Esophagus (tissue), 2 donors: Measurements from ENCODE around the gene AFAP1L1. TPM values are rescaled to one million over a fixed set of nuclear protein-coding genes. Genes with fewer than 3 reads are reported as not detected.

Experiments
- H3K27ac ChIP-seq, 2 donors: one replicate each; pipeline ENCODE4 v1.5.1; 2013; ENCODE audit warnings: low read depth in 2 of 2, mild to moderate bottlenecking in 2 of 2, inconsistent platforms in 1 of 2, low read length in 1 of 2, moderate library complexity in 1 of 2
- H3K27me3 ChIP-seq, 2 donors: one replicate each; pipeline ENCODE4 v1.6.1; 2013; ENCODE audit warnings: low read length in 2 of 2, control low read depth in 1 of 2, mild to moderate bottlenecking in 1 of 2; ENCODE audit not compliant: insufficient read depth in 2 of 2, control insufficient read depth in 1 of 2
- H3K36me3 ChIP-seq, 2 donors: one replicate each; pipeline ENCODE4 v1.6.1; 2013; ENCODE audit warnings: low read length in 1 of 2; ENCODE audit not compliant: control insufficient read depth in 2 of 2, insufficient read depth in 2 of 2
- H3K4me1 ChIP-seq, 2 donors: one replicate each; pipeline ENCODE4 v1.6.1; 2013; ENCODE audit warnings: low read length in 1 of 2; ENCODE audit not compliant: control insufficient read depth in 2 of 2, insufficient read depth in 2 of 2
- H3K4me3 ChIP-seq, 2 donors: one replicate each; pipeline ENCODE4 v1.5.1; 2013; ENCODE audit warnings: low read length in 2 of 2, mild to moderate bottlenecking in 2 of 2, low read depth in 1 of 2, moderate library complexity in 1 of 2
- H3K9me3 ChIP-seq, 2 donors: one replicate each; pipeline ENCODE4 v1.6.1; 2013; ENCODE audit warnings: mild to moderate bottlenecking in 2 of 2, low read depth in 1 of 2, low read length in 1 of 2, moderate library complexity in 1 of 2; ENCODE audit not compliant: control insufficient read depth in 2 of 2, insufficient read depth in 1 of 2
- WGBS, 2 donors: extraction: QIAGEN DNeasy Blood & Tissue Kit; methylation state at CpG; one replicate each; pipeline ENCODE4 v1.1.7; 2013; 5-methylcytosine and 5-hydroxymethylcytosine counted together
- polyA plus RNA-seq, 2 donors: library from polyadenylated mRNA; stranded (reverse); fragments of 200-250 nt; gene quantifications; one replicate each; pipeline ENCODE4 v1.2.3, GENCODE V29; 2013
- donor health status: healthy with polysubstance abuse.
- donor health status: Bipolar disorder and iron deficiency.

AFAP1L1 gene
- polyA plus RNA-seq, 2 donors: 2.1 to 2.6 TPM

DNA sequence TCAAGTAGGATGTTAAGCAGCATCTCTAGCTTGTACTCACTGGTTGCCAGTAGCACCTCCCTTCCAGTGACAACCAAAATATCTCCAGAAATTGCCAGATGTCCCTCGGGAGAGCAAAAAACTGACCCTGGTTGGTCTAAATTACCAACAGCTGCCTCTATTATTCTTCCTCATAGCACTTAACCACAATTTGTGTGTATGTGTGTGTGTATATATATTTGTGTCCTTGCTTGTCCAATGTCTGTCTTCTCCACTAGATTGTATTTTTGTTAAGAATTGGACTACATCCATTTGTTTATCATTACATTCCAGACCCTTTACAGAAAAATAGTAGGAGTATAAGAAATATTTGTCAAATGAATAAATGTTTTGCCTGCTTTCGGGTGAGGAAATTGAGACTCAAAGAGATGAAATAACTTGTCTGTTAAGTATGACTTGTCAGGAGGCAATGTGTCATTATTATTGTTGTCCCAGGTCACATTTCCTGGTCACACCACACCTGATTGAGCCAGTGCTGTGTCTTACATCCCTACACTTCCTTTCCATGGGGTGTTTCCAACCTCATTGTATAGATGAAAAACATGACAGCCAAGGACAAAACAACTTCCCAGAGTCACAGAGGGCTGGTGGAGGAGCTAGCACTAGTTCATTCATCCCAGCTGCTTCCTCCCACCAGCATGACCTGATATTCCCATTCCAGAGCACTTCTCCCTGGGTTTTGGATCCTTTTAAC, 62.2 kb downstream of the AFAP1L1 start:
- H3K4me3 ChIP-seq: no peak overlapping the region
- no peaks in the 10 kb centered on the region for H3K27me3 ChIP-seq
- 68 to 72% methylated on average over 2 of the region's 2 CpGs for WGBS, 2 donors
- H3K27ac ChIP-seq: peak overlapping the region; percentile 76 to 84
- no peaks in the 10 kb centered on the region for H3K9me3 ChIP-seq
- peaks cover 0 to 2% of the 10 kb centered on the region in 2 donors for H3K4me1 ChIP-seq
- H3K36me3 ChIP-seq: no peaks in the 10 kb centered on the region

DNA sequence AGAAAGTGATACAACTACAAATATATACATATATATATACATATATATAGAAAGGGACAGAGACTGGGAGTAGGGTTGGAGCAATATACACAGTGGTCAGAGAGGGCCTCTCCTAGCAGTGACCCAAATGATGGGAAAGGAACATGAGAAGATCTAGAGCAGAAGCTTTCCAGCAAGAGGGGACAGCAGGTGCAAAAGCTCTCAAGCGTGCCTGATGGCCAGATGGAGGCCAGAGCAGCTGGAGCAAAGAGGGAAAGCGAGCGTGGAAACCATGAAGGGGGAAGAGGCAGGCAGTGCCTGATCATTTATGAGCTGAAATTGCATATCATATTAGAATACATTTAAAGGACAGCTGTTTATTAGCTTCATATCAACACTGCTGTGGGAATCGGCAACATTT, 66.1 kb downstream of the AFAP1L1 start:
- Histone ChIP-seq H3K36me3 (no peaks in the 10 kb centered on the region), H3K4me3 (no peak overlapping the region), H3K27me3 (no peaks in the 10 kb centered on the region)

DNA sequence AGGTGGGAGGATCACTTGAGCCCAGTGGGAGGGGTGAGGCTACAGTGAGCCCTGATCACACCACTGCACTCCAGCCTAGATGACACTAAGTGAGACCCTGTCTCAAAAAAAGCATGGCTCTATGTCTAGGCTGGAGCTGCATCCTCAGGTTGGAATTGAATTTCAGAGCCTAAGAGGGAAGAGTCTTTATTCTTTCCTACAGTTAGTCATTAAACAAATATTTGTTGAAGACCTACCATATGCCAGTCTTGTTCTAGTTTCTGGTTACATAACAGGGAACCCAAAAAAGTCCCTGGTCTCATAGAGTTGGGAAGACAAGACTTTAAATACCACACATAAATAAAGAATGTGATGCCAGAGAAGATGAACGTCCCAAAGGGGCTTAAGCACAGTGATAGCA, 66.7 kb downstream of the AFAP1L1 start:
- Histone ChIP-seq H3K4me1 (peaks cover 0 to 2% of the 10 kb centered on the region in 2 donors), H3K27me3 (no peaks in the 10 kb centered on the region), H3K9me3 (no peaks in the 10 kb centered on the region), H3K36me3 (no peaks in the 10 kb centered on the region), H3K4me3 (no peak overlapping the region), H3K27ac (no peak overlapping the region)
- 41 to 72% methylated on average over 1 of the region's 1 CpG for WGBS, 2 donors

More for the DNA sequence above, 66.1 kb downstream of the AFAP1L1 start:
- Histone ChIP-seq H3K27ac (no peak overlapping the region), H3K9me3 (no peaks in the 10 kb centered on the region), H3K4me1 (peaks cover 0 to 2% of the 10 kb centered on the region in 2 donors)
- 85 to 93% methylated on average over 4 of the region's 4 CpGs for WGBS, 2 donors

DNA sequence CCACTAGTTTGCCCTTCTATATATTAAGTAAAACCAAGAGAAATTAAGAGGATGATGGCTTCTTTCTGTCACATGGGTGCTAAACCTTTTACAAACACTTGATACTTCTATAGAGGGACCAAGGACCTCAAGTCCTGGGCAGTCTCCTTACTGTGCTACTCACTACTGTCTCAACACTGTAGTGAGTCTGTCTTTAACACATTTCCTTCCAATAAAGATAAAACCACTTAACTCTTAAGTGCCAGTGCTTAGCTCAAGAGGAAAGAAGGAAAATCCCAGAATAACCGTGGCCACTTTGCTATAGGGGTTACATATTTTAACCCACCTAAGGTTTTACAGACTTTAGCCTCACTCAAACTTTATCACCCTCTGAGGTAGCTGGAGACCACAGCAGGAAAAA, 69.3 kb downstream of the AFAP1L1 start:
- Histone ChIP-seq H3K9me3 (no peaks in the 10 kb centered on the region), H3K27ac (no peak overlapping the region), H3K4me1 (peaks cover 0 to 2% of the 10 kb centered on the region in 2 donors), H3K4me3 (no peak overlapping the region), H3K27me3 (no peaks in the 10 kb centered on the region), H3K36me3 (no peaks in the 10 kb centered on the region)
- 63 to 85% methylated on average over 1 of the region's 1 CpG for WGBS, 2 donors

DNA sequence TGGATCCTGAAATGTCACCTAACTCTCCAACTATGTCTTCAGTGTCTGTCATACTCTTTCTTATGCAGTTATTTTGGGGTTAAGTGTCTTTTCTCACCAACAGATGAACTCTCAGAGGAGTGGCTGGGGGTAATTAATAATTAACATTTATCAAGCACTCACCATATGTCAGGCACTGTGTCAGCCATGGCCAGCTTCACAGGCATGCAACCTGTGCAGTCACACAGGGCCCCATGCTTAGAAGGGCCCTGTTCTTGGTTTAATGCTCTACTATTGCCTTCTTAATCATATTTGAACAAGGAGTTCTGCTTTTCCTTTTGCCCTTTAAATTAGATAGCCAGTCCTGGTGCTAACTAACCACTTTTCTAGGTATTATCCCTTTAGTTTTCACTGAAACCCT, 70.2 kb downstream of the AFAP1L1 start:
- Histone ChIP-seq H3K4me1 (peaks cover 0 to 2% of the 10 kb centered on the region in 2 donors), H3K27ac (no peak overlapping the region), H3K4me3 (no peak overlapping the region)

DNA sequence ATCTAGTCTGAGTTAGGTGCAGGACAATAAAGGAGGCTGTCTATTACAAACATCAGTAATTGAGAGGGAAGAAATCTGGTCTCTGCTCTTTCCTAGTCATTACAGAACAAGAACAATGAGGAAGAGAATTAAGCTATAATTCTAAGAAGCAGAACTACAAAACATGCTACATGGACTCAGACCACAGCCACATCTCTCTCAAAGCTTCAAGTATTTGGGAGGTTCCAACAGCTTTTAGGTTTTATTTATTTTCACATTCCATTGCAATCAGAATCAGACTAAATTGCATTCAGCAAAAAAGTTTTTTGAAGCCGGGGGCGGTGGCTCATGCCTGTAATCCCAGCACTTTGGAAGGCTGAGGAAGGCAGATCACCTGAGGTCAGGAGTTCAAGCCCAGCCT, 72.5 kb downstream of the AFAP1L1 start:
- H3K27ac ChIP-seq: no peak overlapping the region
- WGBS, 2 donors: 72 to 78% methylated on average over 2 of the region's 2 CpGs
- H3K4me3 ChIP-seq: no peak overlapping the region

More for the DNA sequence above, 70.2 kb downstream of the AFAP1L1 start:
- H3K9me3 ChIP-seq: no peaks in the 10 kb centered on the region
- H3K27me3 ChIP-seq: no peaks in the 10 kb centered on the region
- H3K36me3 ChIP-seq: no peaks in the 10 kb centered on the region

DNA sequence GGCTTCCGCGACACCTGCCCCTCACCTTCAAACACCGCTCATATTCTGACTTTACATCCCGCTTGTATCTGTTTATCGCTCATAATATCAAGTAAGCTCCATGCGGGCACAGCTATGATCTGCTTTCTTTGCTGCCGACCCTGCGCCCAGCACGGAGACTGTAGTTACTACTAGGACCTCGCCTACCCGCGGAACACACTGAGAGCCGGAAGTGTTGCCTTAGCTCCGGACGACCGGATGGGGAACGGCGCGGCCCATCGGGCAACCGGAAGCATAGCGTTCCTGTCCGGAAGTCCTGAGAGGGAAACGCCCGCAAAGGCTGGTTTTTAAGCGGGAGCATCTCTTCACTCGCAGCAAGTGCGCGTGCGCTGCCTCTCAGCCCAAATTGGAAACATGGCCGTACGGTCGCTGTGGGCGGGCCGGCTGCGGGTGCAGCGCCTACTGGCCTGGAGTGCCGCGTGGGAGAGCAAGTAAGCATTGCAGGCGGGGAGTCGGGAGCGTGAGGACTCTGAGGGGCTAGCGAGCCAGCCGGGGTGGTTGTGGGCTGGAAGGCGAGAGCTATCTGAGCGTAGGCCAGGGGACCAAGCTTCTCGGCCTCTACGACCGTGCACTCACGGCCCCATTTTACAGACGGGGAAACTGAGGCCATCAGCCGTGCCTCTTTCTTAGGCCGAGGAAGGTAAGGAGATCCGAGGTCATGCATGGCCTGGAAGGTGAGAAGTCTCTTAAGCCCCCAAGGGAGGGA, 73.7 kb downstream of the AFAP1L1 start, which contains the start of gene GRPEL2:
GRPEL2 (plus strand) TSS at position 353 of the 745 bp plus-strand sequence; CDS start at position 394, 41 bp downstream.
- no peaks in the 10 kb centered on the region for H3K4me1 ChIP-seq
- no peaks in the 10 kb centered on the region for H3K9me3 ChIP-seq
- 1% methylated on average over 54 of the region's 54 CpGs for WGBS, 2 donors
- H3K36me3 ChIP-seq: peaks cover 0 to 4% of the 10 kb centered on the region in 2 donors
- H3K27me3 ChIP-seq: no peaks in the 10 kb centered on the region
- H3K4me3 ChIP-seq: peak within 1 kb of the TSS; percentile 77 to 91
- peak within 1 kb of the TSS; percentile 82 to 92 for H3K27ac ChIP-seq

More for the DNA sequence above, 72.5 kb downstream of the AFAP1L1 start:
- Histone ChIP-seq H3K27me3 (no peaks in the 10 kb centered on the region), H3K9me3 (no peaks in the 10 kb centered on the region), H3K4me1 (no peaks in the 10 kb centered on the region), H3K36me3 (peaks cover 0 to 2% of the 10 kb centered on the region in 2 donors)

DNA sequence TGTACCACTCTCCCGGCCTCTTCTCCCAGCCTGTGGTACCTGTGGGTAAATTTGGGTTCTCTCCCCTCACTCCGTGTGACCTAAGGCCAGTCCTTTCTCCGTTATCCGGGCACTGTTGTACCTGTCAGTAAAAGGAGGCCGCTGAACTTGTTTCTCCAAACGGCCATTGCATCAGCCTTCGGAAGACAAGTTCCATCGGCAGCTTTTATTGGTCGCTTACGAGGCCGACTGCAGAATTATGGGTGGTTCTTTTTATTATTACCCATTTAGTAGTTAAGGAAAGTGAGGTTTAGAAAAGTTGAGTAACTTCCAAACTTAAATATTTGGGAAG, 74.2 kb downstream of the AFAP1L1 start:
- Histone ChIP-seq H3K27ac (peak overlapping the region; percentile 77 to 92), H3K27me3 (no peaks in the 10 kb centered on the region), H3K36me3 (peaks cover 0 to 8% of the 10 kb centered on the region in 2 donors), H3K4me3 (peak overlapping the region; percentile 77 to 91), H3K9me3 (no peaks in the 10 kb centered on the region), H3K4me1 (no peaks in the 10 kb centered on the region)
- 1 to 2% methylated on average over 11 of the region's 11 CpGs for WGBS, 2 donors

DNA sequence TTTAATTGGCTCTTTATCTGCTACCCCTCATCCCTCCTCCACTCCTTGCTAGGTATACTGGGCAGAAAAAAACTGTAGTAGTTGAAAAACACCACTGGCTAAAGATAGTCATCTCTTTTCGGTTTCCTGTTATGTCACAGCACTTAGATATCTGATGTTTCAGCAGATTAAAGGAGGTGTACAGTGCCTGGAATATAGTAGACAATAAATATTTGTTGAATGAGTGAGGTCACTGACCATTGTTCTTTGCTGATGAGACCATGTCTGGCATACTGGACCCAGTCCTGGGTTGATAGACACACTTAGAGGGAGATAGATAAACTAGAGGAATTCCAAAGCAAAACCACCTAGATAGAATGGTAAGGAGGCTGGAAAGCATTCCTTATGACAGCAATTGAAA, 76.9 kb downstream of the AFAP1L1 start:
- Histone ChIP-seq H3K4me1 (no peaks in the 10 kb centered on the region), H3K27me3 (no peaks in the 10 kb centered on the region), H3K4me3 (no peak overlapping the region), H3K27ac (peak overlapping the region in 1 of 2 donors; percentile 13), H3K36me3 (peaks cover 2 to 10% of the 10 kb centered on the region in 2 donors), H3K9me3 (no peaks in the 10 kb centered on the region)
- 70 to 82% methylated on average over 1 of the region's 1 CpG for WGBS, 2 donors
